Lower lobe of right lung (tissue), 2 donors: Measurements from ENCODE around the gene SND1. TPM values are rescaled to one million over a fixed set of nuclear protein-coding genes. Genes with fewer than 3 reads are reported as not detected.

Experiments
- ATAC-seq, 2 donors: fragments of 200-7000 bp; cut with Tn5 transposase; one replicate each; pipeline ENCODE4 v1.9.1; 2020 to 2022; ENCODE audit warnings: mild to moderate bottlenecking in 2 of 2, moderate library complexity in 2 of 2
- DNase-seq: peaks from one replicate; pipeline ENCODE4 v3.0.0-alpha.2; 2020
- H3K27ac ChIP-seq: fragments of 200-600 bp; one replicate; pipeline ENCODE4 v1.8.0; 2022
- H3K27me3 ChIP-seq: fragments of 200-600 bp; one replicate; pipeline ENCODE4 v1.8.0; 2022; ENCODE audit warnings: low read depth
- H3K36me3 ChIP-seq: fragments of 200-600 bp; one replicate; pipeline ENCODE4 v1.8.0; 2022; ENCODE audit warnings: mild to moderate bottlenecking
- H3K4me1 ChIP-seq: fragments of 200-600 bp; one replicate; pipeline ENCODE4 v1.8.0; 2022
- H3K4me3 ChIP-seq: fragments of 200-600 bp; one replicate; pipeline ENCODE4 v1.8.0; 2022; ENCODE audit warnings: mild to moderate bottlenecking
- H3K9me3 ChIP-seq: fragments of 200-600 bp; one replicate; pipeline ENCODE4 v1.8.0; 2022
- intact Hi-C: fragments of 100-400 bp; cut with DNase I; formaldehyde crosslinking; loops from one replicate; pipeline ENCODE4 v1.11.0; 2022
- total RNA-seq: library from RNA; stranded (reverse); fragmentation: NEBNext Ultra II Directional; extraction: Animal tissue kit (Norgen Biotek cat#: 25700); gene quantifications from one replicate; pipeline ENCODE4 v1.2.1, GENCODE V29; 2021
- TF ChIP-seq, protein P1 (sequence below): fragments of 200-600 bp; IDR thresholded peaks from one replicate; pipeline ENCODE4 v1.8.0; 2022; ENCODE audit warnings: antibody characterized with exemption, mild to moderate bottlenecking
- donor health status: DM: no; HTN: yes; CAD: no; lungs with severe emphysema.

The SND1 gene
- total RNA-seq, 1 donor from 2014 or later, result 142 TPM

GRCh38 chr7:127932076-127932475 is 280.1 kb downstream of the SND1 start:
- intact Hi-C loops, result no loop called here
- TF ChIP-seq, protein P1, sequence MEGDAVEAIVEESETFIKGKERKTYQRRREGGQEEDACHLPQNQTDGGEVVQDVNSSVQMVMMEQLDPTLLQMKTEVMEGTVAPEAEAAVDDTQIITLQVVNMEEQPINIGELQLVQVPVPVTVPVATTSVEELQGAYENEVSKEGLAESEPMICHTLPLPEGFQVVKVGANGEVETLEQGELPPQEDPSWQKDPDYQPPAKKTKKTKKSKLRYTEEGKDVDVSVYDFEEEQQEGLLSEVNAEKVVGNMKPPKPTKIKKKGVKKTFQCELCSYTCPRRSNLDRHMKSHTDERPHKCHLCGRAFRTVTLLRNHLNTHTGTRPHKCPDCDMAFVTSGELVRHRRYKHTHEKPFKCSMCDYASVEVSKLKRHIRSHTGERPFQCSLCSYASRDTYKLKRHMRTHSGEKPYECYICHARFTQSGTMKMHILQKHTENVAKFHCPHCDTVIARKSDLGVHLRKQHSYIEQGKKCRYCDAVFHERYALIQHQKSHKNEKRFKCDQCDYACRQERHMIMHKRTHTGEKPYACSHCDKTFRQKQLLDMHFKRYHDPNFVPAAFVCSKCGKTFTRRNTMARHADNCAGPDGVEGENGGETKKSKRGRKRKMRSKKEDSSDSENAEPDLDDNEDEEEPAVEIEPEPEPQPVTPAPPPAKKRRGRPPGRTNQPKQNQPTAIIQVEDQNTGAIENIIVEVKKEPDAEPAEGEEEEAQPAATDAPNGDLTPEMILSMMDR, result no peak
- Histone ChIP-seq H3K36me3 (peaks cover 25% of the 10 kb centered on the region), H3K27me3 (no peaks in the 10 kb centered on the region), H3K27ac (no peak overlapping the region), H3K9me3 (no peaks in the 10 kb centered on the region), H3K4me1 (peaks cover 5% of the 10 kb centered on the region), H3K4me3 (no peak overlapping the region)
- no peak for DNase-seq
- no peak for ATAC-seq

- H3K27ac ChIP-seq, result no peak overlapping the region
- H3K4me1 ChIP-seq, result peaks cover under 1% of the 10 kb centered on the region
- no peak overlapping the region for H3K4me3 ChIP-seq
- intact Hi-C loops, result no loop called here
- H3K27me3 ChIP-seq, result no peaks in the 10 kb centered on the region
- TF ChIP-seq, protein P1, result no peak
- H3K36me3 ChIP-seq, result peaks cover 25% of the 10 kb centered on the region
- DNase-seq (no peak), ATAC-seq (no peak)
- H3K9me3 ChIP-seq, result no peaks in the 10 kb centered on the region
These were observed 280.5 kb downstream of the SND1 start for GRCh38 chr7:127932496-127932895.

GRCh38 chr7:127933146-127933545 is 281.2 kb downstream of the SND1 start:
- Histone ChIP-seq H3K36me3 (peaks cover 25% of the 10 kb centered on the region), H3K4me3 (no peak overlapping the region), H3K9me3 (no peaks in the 10 kb centered on the region), H3K27me3 (no peaks in the 10 kb centered on the region), H3K4me1 (no peaks in the 10 kb centered on the region), H3K27ac (no peak overlapping the region)
- intact Hi-C loops, result no loop called here
- TF ChIP-seq, protein P1, result no peak
- ATAC-seq (no peak), DNase-seq (no peak)

- no peak overlapping the region for H3K4me3 ChIP-seq
- intact Hi-C loops, result no loop called here
- H3K27me3 ChIP-seq, result no peaks in the 10 kb centered on the region
- TF ChIP-seq, protein P1, result no peak
- no peak for ATAC-seq
- H3K9me3 ChIP-seq, result no peaks in the 10 kb centered on the region
- H3K4me1 ChIP-seq, result no peaks in the 10 kb centered on the region
- H3K36me3 ChIP-seq, result peaks cover 17% of the 10 kb centered on the region
- H3K27ac ChIP-seq, result no peak overlapping the region
- DNase-seq, result no peak
These were observed 282.7 kb downstream of the SND1 start for GRCh38 chr7:127934711-127935110.

GRCh38 chr7:127935847-127936376 is 283.9 kb downstream of the SND1 start:
- Histone ChIP-seq H3K36me3 (peaks cover 5% of the 10 kb centered on the region), H3K27me3 (no peaks in the 10 kb centered on the region), H3K4me1 (peaks cover 7% of the 10 kb centered on the region), H3K4me3 (no peak overlapping the region), H3K9me3 (no peaks in the 10 kb centered on the region), H3K27ac (no peak overlapping the region)
- ATAC-seq (no peak), DNase-seq (no peak)
- TF ChIP-seq, protein P1, result no peak
- intact Hi-C loops, result no loop called here
